Femur (tissue), 1 donor: ENCODE results near the gene WBP1.
"Not testable (repeated sequence)": the region's sequence is repeated elsewhere in the genome, so short reads cannot be mapped to it uniquely, and the experiment has no call there.

ENCODE experiments used
- DNase-seq: peaks from one replicate; pipeline ENCODE4 v3.0.0-alpha.2; 2017

Gene WBP1

GRCh38 chr2:74454654-74455511 lies 3.4 kb upstream of the WBP1 start, which contains the start of gene INO80B:
Gene INO80B, plus strand, starts transcription at chr2:74455087. Its CDS starts 30 bp downstream, at chr2:74455117.
- peak; percentile 97 for DNase-seq

GRCh38 chr2:74457129-74457548 lies 1.1 kb upstream of the WBP1 start:
- no peak for DNase-seq

- DNase-seq, result peak; percentile 81
Observed at GRCh38 chr2:74457549-74458131, 598 bp upstream of the WBP1 start.

- DNase-seq, result no peak
Observed at GRCh38 chr2:74458938-74459363, 713 bp downstream of the WBP1 start.

GRCh38 chr2:74459503-74460118 lies 1.4 kb downstream of the WBP1 start:
- DNase-seq, result not testable (repeated sequence)

GRCh38 chr2:74460187-74460586 lies 1.9 kb downstream of the WBP1 start:
- DNase-seq, result not testable (repeated sequence)

GRCh38 chr2:74461187-74462053 lies 3.2 kb downstream of the WBP1 start:
- no peak for DNase-seq

GRCh38 chr2:74462054-74462785 lies 4.0 kb downstream of the WBP1 start:
- DNase-seq, result no peak

GRCh38 chr2:74462786-74463105 lies 4.5 kb downstream of the WBP1 start:
- no peak for DNase-seq

GRCh38 chr2:74464406-74464805 lies 6.2 kb downstream of the WBP1 start:
- no peak for DNase-seq

- DNase-seq, result not testable (repeated sequence)
Observed at GRCh38 chr2:74470742-74471141, 12.5 kb downstream of the WBP1 start.

GRCh38 chr2:74471332-74472065 lies 13.3 kb downstream of the WBP1 start:
- DNase-seq, result no peak

GRCh38 chr2:74472086-74472944 lies 14.1 kb downstream of the WBP1 start, which contains the start of gene MRPL53:
Gene MRPL53, minus strand, starts transcription at chr2:74472680. Its CDS starts 20 bp downstream, at chr2:74472660.
- DNase-seq, result peak; percentile 97

- no peak for DNase-seq
Observed at GRCh38 chr2:74472945-74473258, 14.7 kb downstream of the WBP1 start.

GRCh38 chr2:74474481-74474880 lies 16.2 kb downstream of the WBP1 start:
- no peak for DNase-seq

GRCh38 chr2:74474899-74475298 lies 16.7 kb downstream of the WBP1 start:
- no peak for DNase-seq

- DNase-seq, result no peak
Observed at GRCh38 chr2:74481431-74481830, 23.2 kb downstream of the WBP1 start.

- DNase-seq, result peak; percentile 49
Observed at GRCh38 chr2:74481961-74482800, 23.9 kb downstream of the WBP1 start.
